Measurements from ENCODE around the gene PLEKHA6. TPM values are rescaled to one million over a fixed set of nuclear protein-coding genes. Genes with fewer than 3 reads are reported as not detected.

Gene PLEKHA6
- total and polyA plus RNA-seq, 2 of the 8 experiments (the other 6 are each of a cell fraction or from before 2014, with no cell fraction given), result 4.8 to 20.2 TPM

- TF ChIP-seq CHD7 (IDR thresholded peaks at IDR 0.05; ENCODE audit: insufficient replicate concordance, low read length) (no peak), CTCF (IDR thresholded peaks at IDR 0.05; ENCODE audit: control extremely low read depth in 1 of 3, insufficient read depth in 1 of 3, low read depth in 1 of 3, low read length in 3 of 3) (no peak), ATF2 (IDR thresholded peaks at IDR 0.05; ENCODE audit: low read length) (no peak), RAD21 (IDR thresholded peaks at IDR 0.05 in 1 of 2, conservative IDR thresholded peaks at IDR 0.05 in 1 of 2; ENCODE audit: low read depth in 2 of 2, low read length in 2 of 2) (no peak), GABPA (IDR thresholded peaks at IDR 0.05; ENCODE audit: borderline replicate concordance, insufficient read depth, low read length) (no peak), JUND (IDR thresholded peaks at IDR 0.05; ENCODE audit: low read length) (no peak)
These were observed 46.3 kb upstream of the PLEKHA6 start (continued) for GRCh38 chr1:204405988-204406387.
